Lung (tissue), 12 donors: ENCODE results near the gene SEPHS1. TPM values are rescaled to one million over a fixed set of nuclear protein-coding genes. Genes with fewer than 3 reads are reported as not detected.

ENCODE experiments used
- ATAC-seq: fragments of 200-7000 bp; cut with Tn5 transposase; one replicate; pipeline ENCODE4 v1.9.1; 2020; ENCODE audit warnings: moderate number of reproducible peaks; ENCODE audit not compliant: insufficient read depth, low FRiP score
- DNase-seq, 3 donors: peaks; one replicate each; pipeline ENCODE4 v3.0.0-alpha.2; 2013 to 2017
- H3K27ac ChIP-seq, 2 donors: one replicate each; pipeline ENCODE4 v1.5.1; 2013; ENCODE audit warnings: mild to moderate bottlenecking in 2 of 2, moderate library complexity in 2 of 2, control low read depth in 1 of 2, inconsistent platforms in 1 of 2, low read depth in 1 of 2, low read length in 1 of 2
- H3K27me3 ChIP-seq, 3 donors: one replicate each; pipeline ENCODE4 v1.5.1; 2013; ENCODE audit warnings: low read length in 2 of 3; ENCODE audit not compliant: control insufficient read depth in 3 of 3, insufficient read depth in 3 of 3
- H3K36me3 ChIP-seq, 4 donors: one replicate each; pipeline ENCODE4 v1.5.1; 2013; ENCODE audit warnings: low read length in 4 of 4, mild to moderate bottlenecking in 1 of 4, moderate library complexity in 1 of 4; ENCODE audit not compliant: control insufficient read depth in 4 of 4, insufficient read depth in 4 of 4
- H3K4me1 ChIP-seq, 5 donors: one replicate each; pipeline ENCODE4 v1.5.1; 2013; ENCODE audit warnings: low read length in 5 of 5, mild to moderate bottlenecking in 2 of 5, moderate library complexity in 1 of 5; ENCODE audit not compliant: control insufficient read depth in 5 of 5, insufficient read depth in 5 of 5
- H3K4me3 ChIP-seq: one replicate; pipeline ENCODE4 v1.5.1; 2013; ENCODE audit warnings: mild to moderate bottlenecking, control low read depth, moderate library complexity
- H3K9ac ChIP-seq, 2 donors: one replicate each; pipeline ENCODE4 v1.5.1; 2013; ENCODE audit warnings: low read length in 2 of 2, control low read depth in 1 of 2; ENCODE audit not compliant: insufficient read depth in 1 of 2
- H3K9me3 ChIP-seq, 4 donors: one replicate each; pipeline ENCODE4 v1.5.1; 2013; ENCODE audit warnings: low read length in 3 of 4, mild to moderate bottlenecking in 1 of 4, moderate library complexity in 1 of 4; ENCODE audit not compliant: control insufficient read depth in 4 of 4, insufficient read depth in 3 of 4
- CTCF ChIP-seq: IDR thresholded peaks from 2 replicates; pipeline ENCODE4 v1.5.1; 2012; ENCODE audit warnings: mild to moderate bottlenecking; ENCODE audit errors: control extremely low read depth, extremely low read depth
- WGBS, 2 donors: extraction: QIAGEN DNeasy Blood & Tissue Kit; methylation state at CpG; one replicate each; pipeline ENCODE4 v1.1.7; 2013; 5-methylcytosine and 5-hydroxymethylcytosine counted together
- polyA plus RNA-seq, 2 donors: library from polyadenylated mRNA; stranded (reverse); fragments of 200-250 nt; gene quantifications; one replicate each; pipeline ENCODE4 v1.2.1, GENCODE V29; 2013
- total RNA-seq, 2 donors: library from RNA; depleted of rRNA in 1 of 2; stranded (reverse); fragments of >200 nt in 1 of 2; gene quantifications; one replicate each; pipeline ENCODE4 v1.2.1, GENCODE V29; 2014 to 2021
- donor health status: control.
- donor health status: control.
- donor health status: Bipolar disorder and iron deficiency.
- donor health status: healthy.
- donor health status: DM: yes; HTN: yes; CAD: no.

Gene SEPHS1
- total and polyA plus RNA-seq, 4 donors: 19.5 to 47.3 (median 35.4) TPM

DNA sequence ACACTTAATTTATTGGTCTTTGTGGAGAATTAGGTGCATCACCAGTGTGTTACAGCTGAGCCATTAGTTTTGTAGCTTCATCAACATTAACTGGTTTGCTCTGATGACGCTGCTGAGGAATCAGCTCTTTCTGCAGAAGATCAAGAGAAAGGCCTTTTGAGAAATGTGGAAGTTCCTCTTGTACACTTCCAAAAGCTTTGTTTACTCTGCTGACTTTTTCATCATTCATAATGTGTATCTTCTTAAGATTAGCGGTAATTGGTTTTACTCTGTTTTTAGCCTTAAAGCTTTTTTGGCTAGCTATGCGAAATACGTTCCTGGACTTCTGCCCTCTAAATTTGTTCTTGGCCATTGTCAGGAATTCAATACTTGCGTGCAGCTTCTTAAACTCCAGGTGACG lies 40.0 kb downstream of the SEPHS1 start:
- H3K9ac ChIP-seq: no peak overlapping the region
- H3K36me3 ChIP-seq: no peaks in the 10 kb centered on the region
- H3K9me3 ChIP-seq: no peaks in the 10 kb centered on the region
- no peak overlapping the region for H3K27ac ChIP-seq
- DNase-seq (peak in 2 of 3 donors; percentile 29 to 60), ATAC-seq (no peak)
- no peak for TF ChIP-seq CTCF
- no peak overlapping the region for H3K4me3 ChIP-seq
- 82 to 87% methylated on average over 6 of the region's 6 CpGs for WGBS, 2 donors
- no peaks in the 10 kb centered on the region for H3K27me3 ChIP-seq
- no peaks in the 10 kb centered on the region for H3K4me1 ChIP-seq

GRCh38 chr10:13306103-13306502 lies 42.0 kb downstream of the SEPHS1 start:
- no peak for TF ChIP-seq CTCF
- 93% methylated on average over 6 of the region's 6 CpGs for WGBS, 2 donors
- peaks cover 0 to 6% (median 2%) of the 10 kb centered on the region in 5 donors for H3K4me1 ChIP-seq
- no peak for DNase-seq
- no peaks in the 10 kb centered on the region for H3K27me3 ChIP-seq
- H3K9me3 ChIP-seq: no peaks in the 10 kb centered on the region
- ATAC-seq: no peak
- no peak overlapping the region for H3K27ac ChIP-seq
- H3K36me3 ChIP-seq: no peaks in the 10 kb centered on the region
- H3K9ac ChIP-seq: no peak overlapping the region
- no peak overlapping the region for H3K4me3 ChIP-seq

DNA sequence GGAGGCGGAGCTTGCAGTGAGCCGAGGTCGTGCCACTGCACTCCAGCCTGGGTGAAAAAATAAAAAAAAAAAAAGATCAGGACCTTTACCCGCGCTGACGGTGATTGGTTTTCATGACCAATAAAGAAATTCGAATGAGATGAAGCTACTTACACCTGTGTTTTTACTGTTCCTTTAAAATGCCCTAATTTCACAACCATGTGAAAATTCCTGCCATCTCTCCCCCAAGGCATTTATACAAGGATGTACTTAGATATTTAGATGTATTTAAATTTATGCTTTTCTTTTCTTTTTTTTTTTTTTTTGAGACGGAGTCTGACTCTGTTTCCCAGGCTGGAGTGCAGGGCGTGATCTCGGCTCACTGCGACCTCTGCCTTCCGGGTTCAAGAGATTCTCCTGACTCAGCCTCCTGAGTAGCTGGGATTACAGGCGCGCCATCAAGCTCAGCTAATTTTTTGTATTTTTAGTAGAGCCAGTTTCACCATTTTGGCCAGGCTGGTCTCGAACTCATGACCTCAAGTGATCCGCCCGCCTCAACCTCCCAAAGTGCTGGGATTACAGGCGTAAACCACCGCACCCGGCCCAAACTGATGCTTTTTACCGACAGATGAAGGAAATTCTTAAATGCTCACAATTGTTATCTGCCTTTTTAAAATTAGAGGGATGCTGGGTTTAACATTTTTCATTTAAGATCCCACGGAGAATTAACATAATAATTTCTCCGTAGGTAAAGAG lies 45.1 kb downstream of the SEPHS1 start:
- 81 to 85% methylated on average over 23 of the region's 23 CpGs for WGBS, 2 donors
- Histone ChIP-seq H3K36me3 (no peaks in the 10 kb centered on the region), H3K27ac (no peak overlapping the region), H3K4me3 (no peak overlapping the region), H3K9ac (no peak overlapping the region), H3K27me3 (no peaks in the 10 kb centered on the region), H3K4me1 (peaks cover 0 to 13% (median 3%) of the 10 kb centered on the region in 5 donors), H3K9me3 (no peaks in the 10 kb centered on the region)
- no peak for TF ChIP-seq CTCF
- DNase-seq (no peak), ATAC-seq (no peak)
